Measurements from ENCODE around the gene ROR1.

The ROR1 gene

DNA sequence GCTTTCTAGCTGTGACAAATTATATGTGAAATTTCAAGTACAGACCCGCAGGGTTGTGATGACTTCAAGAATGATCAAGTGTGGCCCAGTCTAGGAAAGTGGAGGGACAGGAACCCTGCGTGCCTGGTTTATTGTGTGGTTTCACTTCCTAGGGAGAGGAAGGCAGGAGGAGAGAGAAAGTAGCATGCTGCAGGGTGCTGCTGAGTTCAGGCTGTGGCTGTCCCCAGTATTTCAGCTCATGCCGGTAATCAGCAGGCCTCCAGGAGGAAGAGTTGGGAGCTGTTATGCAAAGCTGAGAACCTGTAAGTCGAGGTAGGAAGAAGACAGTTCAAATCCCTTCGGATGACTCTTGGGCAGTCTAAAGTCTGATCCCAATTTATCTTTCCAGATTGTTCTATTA, 140.4 kb downstream of the ROR1 start:
- Mint-ChIP-seq H3K4me1 (no peaks in the 10 kb centered on the region), H3K27me3 (peaks cover 11% of the 10 kb centered on the region)
- ATAC-seq = no peak

DNA sequence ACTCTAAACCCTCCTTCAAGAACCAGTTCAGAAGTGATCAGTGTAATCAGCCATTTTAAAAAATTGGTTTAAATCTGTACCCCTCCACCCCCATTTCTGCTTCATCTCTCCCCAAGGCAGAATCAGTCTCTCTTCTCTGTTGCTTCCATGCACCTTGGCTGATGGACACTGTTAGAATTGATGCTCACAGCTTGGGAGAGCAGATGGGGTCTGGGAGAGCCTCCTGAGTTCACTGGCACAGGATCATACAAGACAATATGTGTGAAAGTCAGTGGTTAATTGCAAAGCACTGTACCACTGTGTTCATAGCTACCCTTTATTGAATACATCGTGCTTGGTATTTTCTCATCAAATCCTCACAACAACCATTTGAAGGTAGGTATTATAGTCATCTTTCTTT, 140.9 kb downstream of the ROR1 start:
- H3K4me3 Mint-ChIP-seq = no peak overlapping the region
- no peaks in the 10 kb centered on the region for H3K4me1 Mint-ChIP-seq
- no peaks in the 10 kb centered on the region for H3K36me3 Mint-ChIP-seq (ENCODE audit: low read depth)
- ATAC-seq (no peak), DNase-seq (no peak)
- H3K27me3 Mint-ChIP-seq = peaks cover 11% of the 10 kb centered on the region
- H3K9me3 Mint-ChIP-seq = no peaks in the 10 kb centered on the region
- no peak overlapping the region for H3K27ac Mint-ChIP-seq

More for the DNA sequence above, 140.4 kb downstream of the ROR1 start:
- Mint-ChIP-seq H3K27ac (no peak overlapping the region), H3K4me3 (no peak overlapping the region), H3K9me3 (no peaks in the 10 kb centered on the region), H3K36me3 (ENCODE audit: low read depth) (no peaks in the 10 kb centered on the region)
- DNase-seq = no peak

DNA sequence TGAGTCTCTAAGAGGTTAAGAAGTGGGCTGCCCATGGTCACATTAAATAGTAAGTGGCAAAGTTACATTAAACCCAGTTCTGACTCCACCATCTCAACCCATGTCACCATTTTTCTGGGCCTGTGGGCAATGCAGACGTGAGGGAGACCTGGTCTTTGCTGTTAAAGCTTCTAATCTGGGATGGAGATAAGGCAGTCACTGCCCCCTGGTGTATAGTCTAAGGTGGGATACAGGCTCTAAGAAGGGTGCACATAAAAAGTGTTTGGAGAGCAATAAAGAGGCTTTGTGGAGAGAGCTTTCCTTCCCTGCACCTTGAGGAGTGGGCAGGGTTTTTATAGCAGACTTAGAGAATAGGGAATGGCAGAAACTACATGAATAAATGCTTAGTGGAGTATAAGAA, 141.3 kb downstream of the ROR1 start:
- Mint-ChIP-seq H3K9me3 (no peaks in the 10 kb centered on the region), H3K27me3 (peaks cover 11% of the 10 kb centered on the region), H3K4me1 (no peaks in the 10 kb centered on the region), H3K4me3 (no peak overlapping the region), H3K36me3 (ENCODE audit: low read depth) (no peaks in the 10 kb centered on the region), H3K27ac (no peak overlapping the region)
- ATAC-seq = no peak
- DNase-seq = no peak

DNA sequence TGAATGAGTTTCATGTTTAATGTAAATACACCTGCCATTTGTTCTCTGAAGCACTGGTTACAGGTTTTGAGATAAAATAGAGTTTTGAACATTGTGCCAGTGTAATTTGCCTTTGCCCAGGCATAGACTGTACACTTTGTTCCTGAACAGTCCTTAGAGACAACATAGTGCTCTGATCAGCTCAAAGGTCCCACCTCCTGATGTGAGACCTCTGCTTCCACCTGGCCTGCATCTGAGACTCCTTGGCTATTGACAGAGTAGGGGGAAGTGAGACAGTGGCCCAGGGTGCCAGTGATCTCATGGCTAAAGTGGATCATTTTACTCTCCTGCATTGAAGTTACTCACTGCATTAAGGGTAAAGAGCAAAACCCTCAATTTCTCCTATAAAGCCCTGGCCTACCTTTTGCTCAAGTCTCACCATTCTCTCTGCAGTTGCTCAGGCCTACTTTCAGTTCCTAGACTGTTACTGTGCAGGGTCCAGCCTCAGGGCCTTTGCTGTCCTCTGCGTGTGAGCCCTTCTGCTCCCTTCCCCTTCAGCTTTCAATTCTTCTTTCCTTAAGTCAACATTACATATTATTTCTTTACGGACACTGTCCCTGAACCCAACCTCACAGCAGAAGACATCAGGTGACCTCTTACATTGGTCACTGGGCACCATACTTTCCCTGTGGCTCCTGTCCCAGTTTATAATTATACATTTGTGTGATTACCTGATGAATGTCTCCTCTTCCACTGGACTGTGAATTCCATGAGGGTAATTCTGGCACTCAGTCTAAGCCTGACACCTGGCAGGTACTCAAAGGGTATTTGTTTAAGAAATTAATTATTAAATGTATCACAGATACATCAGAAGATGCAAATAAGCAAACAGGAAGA, 142.9 kb downstream of the ROR1 start:
- ATAC-seq (no peak), DNase-seq (no peak)
- Mint-ChIP-seq H3K36me3 (ENCODE audit: low read depth) (no peaks in the 10 kb centered on the region), H3K4me3 (no peak overlapping the region), H3K9me3 (no peaks in the 10 kb centered on the region), H3K4me1 (no peaks in the 10 kb centered on the region), H3K27me3 (peaks cover 9% of the 10 kb centered on the region), H3K27ac (no peak overlapping the region)

DNA sequence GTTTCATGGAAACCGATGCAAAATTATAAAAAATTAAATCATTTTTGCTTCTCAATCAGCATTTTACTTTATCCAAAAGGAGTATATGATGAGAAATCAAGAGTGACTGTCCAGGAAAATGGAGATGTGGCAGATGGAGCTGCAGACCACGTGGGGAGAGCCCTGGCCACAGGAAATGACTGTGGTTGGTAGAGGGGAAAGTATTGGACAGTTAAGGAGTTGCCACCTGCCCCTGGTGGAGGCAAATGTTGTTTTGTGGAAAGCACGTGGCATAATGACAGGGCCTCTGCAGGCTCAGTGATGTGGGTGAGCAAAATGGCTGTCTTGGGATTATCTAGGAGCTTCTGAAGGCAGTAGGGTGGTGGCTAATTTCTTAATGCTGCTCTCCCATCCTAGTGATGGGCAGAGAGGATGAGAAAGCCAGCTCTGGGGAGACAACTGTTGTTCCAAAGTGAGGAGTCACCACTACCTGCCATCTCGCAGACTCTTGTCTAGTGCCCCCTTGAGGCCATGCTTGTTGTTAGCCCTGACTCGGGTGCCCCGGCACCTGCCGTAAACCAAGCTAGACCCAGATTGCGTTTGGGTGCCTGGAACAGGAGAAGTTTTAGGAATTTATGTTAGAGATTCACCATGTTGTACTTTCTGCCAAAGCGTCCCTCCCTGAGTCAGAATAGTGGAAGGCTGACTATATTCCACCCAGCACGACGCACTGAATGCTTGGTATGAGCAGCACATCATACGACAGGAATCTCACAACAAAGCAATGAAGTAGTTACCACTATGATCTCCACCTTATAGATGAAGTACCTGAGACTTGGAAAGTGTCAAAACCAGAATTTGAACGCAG, 144.0 kb downstream of the ROR1 start:
- Mint-ChIP-seq H3K27me3 (no peaks in the 10 kb centered on the region), H3K4me3 (no peak overlapping the region), H3K36me3 (ENCODE audit: low read depth) (no peaks in the 10 kb centered on the region), H3K27ac (no peak overlapping the region), H3K9me3 (no peaks in the 10 kb centered on the region), H3K4me1 (no peaks in the 10 kb centered on the region)
- DNase-seq = peak; percentile 18
- no peak for ATAC-seq

DNA sequence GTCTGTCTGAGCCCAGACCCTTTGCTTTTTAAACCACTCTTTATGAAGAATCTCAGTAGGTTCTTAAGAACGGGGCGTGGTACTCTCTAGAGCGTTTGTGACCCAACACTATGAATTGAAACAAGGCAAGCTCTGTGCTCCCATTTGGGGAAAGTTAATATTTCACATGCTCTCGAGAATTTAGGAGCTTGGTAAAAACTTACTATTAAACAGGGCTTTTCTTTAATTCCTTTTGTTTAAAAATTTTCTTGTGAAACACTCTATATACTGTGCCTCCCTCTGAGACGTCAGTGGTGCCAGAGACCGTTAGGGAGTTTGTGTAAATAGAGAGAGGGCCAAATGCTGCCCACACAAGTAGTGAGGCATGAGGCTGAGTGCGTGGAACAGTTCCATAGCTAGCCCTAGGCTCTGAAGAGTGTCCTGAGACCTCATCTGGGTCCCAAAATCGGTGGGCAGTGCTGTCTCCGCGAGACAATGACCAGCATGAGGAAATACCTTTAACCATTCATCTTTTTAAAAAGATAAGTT, 144.7 kb downstream of the ROR1 start:
- no peak overlapping the region for H3K27ac Mint-ChIP-seq
- H3K27me3 Mint-ChIP-seq = no peaks in the 10 kb centered on the region
- H3K4me3 Mint-ChIP-seq = no peak overlapping the region
- no peaks in the 10 kb centered on the region for H3K36me3 Mint-ChIP-seq (ENCODE audit: low read depth)
- H3K4me1 Mint-ChIP-seq = no peaks in the 10 kb centered on the region
- DNase-seq (no peak), ATAC-seq (no peak)
- H3K9me3 Mint-ChIP-seq = no peaks in the 10 kb centered on the region

DNA sequence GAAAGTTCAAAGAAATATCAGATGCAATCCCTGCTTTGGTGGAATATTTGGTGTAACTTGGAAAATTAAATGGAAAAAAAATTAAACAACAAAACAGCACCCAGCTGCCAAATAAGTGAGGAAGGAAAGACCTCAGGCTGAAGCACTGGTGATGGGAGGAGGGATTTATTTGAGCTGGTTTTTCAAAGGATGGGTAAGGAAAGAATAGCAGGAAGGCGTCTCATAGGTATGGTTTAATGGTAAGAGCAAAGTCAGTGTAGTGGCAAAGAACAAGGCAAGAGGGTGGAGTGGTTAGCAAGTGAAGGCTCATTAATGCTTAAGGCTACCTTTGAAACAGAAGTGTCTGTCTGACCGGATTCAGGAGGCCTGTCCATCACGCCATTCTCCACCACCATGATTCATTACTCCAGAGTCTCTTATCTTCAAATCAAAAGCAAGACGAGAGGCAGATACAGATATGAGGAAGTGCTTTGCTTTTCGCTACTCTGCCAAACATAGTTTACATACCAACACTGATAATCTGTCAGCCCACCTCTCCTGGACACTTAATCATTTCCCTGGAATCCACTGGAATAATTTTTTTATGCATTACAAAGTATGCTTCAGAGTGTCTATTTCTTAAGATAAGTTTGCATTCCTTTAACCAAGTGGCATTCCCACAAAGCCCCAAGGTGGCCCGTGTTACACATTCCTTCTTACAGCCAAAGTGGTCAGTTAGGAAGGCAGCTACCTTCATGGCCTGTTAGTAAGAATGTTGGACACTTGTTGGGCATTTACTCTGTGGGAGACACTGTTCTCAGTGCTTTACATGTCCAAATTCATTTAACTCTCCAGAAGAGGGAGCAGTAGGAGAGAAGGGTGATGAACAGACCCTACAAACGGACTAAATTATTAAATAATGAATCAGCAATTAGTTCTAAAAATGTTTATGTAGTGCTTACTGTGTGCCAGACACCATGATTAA, 146.6 kb downstream of the ROR1 start:
- Mint-ChIP-seq H3K27me3 (no peaks in the 10 kb centered on the region), H3K4me1 (no peaks in the 10 kb centered on the region), H3K36me3 (ENCODE audit: low read depth) (no peaks in the 10 kb centered on the region), H3K4me3 (no peak overlapping the region), H3K9me3 (no peaks in the 10 kb centered on the region), H3K27ac (no peak overlapping the region)
- DNase-seq (no peak), ATAC-seq (no peak)

DNA sequence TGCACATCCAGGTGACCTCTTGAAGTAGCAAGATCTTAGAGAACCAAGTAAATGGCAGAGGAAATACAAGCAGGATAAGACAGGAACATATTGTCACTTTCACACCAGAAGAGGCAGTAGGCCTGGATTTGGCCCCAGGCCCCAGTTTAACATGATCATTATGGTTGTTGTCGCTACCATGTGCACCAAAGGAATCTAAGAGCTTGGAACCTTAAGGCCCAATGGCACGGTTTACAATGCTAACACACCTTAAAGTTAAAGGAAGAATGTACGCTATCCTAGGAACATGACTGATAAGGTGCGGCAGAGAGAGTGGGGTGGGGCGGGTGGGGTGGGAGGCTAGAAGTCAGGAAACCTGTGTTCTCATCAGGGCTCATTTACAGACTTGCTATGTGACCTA, 147.5 kb downstream of the ROR1 start:
- no peaks in the 10 kb centered on the region for H3K4me1 Mint-ChIP-seq
- no peaks in the 10 kb centered on the region for H3K27me3 Mint-ChIP-seq
- H3K36me3 Mint-ChIP-seq (ENCODE audit: low read depth) = no peaks in the 10 kb centered on the region
- DNase-seq (no peak), ATAC-seq (no peak)
- no peak overlapping the region for H3K27ac Mint-ChIP-seq
- no peak overlapping the region for H3K4me3 Mint-ChIP-seq
- H3K9me3 Mint-ChIP-seq = no peaks in the 10 kb centered on the region

DNA sequence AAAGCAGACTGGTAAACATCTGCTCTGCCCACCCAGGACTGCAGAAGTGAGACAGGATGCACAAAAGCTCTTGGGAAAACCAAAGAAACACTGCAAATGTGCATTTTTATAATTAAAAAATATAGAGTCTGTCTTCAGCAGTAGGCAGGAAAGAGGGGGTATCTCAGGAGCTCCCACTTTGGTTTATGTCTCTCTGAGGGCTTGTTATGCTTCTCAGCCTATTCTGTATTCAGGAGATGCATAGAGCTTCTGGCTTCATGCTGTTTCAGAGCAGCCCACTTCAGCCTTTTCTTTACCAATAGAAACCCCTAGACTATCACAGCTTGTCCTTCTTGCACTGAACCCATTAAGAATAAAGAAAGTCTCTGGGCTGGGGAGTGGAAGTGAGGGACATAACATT, 148.0 kb downstream of the ROR1 start:
- Mint-ChIP-seq H3K36me3 (ENCODE audit: low read depth) (no peaks in the 10 kb centered on the region), H3K4me1 (no peaks in the 10 kb centered on the region), H3K4me3 (no peak overlapping the region), H3K27me3 (no peaks in the 10 kb centered on the region), H3K9me3 (no peaks in the 10 kb centered on the region), H3K27ac (no peak overlapping the region)
- no peak for ATAC-seq
- no peak for DNase-seq

DNA sequence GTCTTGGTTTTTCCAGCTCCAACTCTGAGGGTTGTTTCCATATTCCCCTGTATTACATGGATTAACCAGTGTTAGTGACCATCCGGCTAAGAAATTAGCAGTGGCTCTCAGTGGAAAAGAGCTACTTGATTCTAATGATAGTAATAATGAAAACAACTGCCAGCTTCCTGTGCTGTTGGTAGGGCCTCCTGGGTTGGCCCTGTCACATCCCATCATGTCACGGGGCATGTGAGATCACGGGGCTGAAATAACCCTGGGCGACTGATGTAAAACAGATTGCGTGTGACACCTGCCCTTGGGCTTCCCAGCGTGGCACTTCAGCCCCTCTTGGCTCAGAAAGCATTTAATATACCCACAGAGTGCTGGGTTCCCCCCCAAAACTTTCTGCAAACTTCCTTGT, 149.0 kb downstream of the ROR1 start:
- no peak overlapping the region for H3K4me3 Mint-ChIP-seq
- no peaks in the 10 kb centered on the region for H3K36me3 Mint-ChIP-seq (ENCODE audit: low read depth)
- no peak for DNase-seq
- no peak overlapping the region for H3K27ac Mint-ChIP-seq
- no peaks in the 10 kb centered on the region for H3K27me3 Mint-ChIP-seq
- ATAC-seq = no peak
- H3K4me1 Mint-ChIP-seq = no peaks in the 10 kb centered on the region
- no peaks in the 10 kb centered on the region for H3K9me3 Mint-ChIP-seq

DNA sequence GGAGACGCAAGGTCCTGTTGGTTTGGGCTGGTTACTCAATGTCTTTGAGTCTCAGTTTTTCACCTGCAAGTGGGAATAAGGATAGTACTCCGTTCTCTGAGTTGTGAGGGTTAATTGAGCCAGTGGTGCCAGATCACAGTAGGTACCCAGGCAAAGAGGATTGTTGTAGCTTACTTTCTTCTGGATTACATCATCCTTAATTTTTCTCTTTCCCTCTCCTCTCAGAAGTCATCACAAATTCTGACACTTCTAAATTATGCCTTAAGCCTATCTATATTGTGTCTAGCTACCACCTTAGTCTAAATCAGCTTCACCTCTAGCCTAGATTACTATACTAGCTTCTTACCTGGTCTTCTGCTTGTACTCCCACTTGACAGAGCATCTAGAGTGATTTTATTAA, 149.5 kb downstream of the ROR1 start:
- no peaks in the 10 kb centered on the region for H3K9me3 Mint-ChIP-seq
- no peaks in the 10 kb centered on the region for H3K27me3 Mint-ChIP-seq
- DNase-seq (no peak), ATAC-seq (no peak)
- no peaks in the 10 kb centered on the region for H3K36me3 Mint-ChIP-seq (ENCODE audit: low read depth)
- no peak overlapping the region for H3K4me3 Mint-ChIP-seq
- no peaks in the 10 kb centered on the region for H3K4me1 Mint-ChIP-seq
- no peak overlapping the region for H3K27ac Mint-ChIP-seq

DNA sequence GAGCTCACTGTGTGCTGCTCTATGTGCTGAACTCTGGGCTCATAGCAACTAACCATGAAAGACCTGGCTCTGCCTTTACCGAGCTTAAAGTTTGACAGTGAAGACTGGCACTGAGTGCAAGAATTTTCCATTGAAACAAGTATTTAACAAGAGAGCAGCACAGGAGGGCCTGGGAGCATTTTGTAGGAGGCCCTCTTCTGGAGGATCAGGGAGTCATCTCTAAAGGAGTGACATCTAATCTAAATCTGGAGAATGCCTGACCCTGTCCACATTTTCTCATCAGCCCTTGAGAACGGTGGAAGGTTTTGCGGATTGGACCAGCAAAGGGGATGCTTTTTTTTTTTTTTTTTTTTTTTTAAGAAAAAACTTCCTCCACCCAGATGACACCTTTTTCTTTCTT, 150.8 kb downstream of the ROR1 start:
- ATAC-seq (no peak), DNase-seq (no peak)
- no peaks in the 10 kb centered on the region for H3K36me3 Mint-ChIP-seq (ENCODE audit: low read depth)
- H3K9me3 Mint-ChIP-seq = no peaks in the 10 kb centered on the region
- no peak overlapping the region for H3K4me3 Mint-ChIP-seq
- H3K27ac Mint-ChIP-seq = no peak overlapping the region
- H3K27me3 Mint-ChIP-seq = no peaks in the 10 kb centered on the region
- H3K4me1 Mint-ChIP-seq = no peaks in the 10 kb centered on the region

DNA sequence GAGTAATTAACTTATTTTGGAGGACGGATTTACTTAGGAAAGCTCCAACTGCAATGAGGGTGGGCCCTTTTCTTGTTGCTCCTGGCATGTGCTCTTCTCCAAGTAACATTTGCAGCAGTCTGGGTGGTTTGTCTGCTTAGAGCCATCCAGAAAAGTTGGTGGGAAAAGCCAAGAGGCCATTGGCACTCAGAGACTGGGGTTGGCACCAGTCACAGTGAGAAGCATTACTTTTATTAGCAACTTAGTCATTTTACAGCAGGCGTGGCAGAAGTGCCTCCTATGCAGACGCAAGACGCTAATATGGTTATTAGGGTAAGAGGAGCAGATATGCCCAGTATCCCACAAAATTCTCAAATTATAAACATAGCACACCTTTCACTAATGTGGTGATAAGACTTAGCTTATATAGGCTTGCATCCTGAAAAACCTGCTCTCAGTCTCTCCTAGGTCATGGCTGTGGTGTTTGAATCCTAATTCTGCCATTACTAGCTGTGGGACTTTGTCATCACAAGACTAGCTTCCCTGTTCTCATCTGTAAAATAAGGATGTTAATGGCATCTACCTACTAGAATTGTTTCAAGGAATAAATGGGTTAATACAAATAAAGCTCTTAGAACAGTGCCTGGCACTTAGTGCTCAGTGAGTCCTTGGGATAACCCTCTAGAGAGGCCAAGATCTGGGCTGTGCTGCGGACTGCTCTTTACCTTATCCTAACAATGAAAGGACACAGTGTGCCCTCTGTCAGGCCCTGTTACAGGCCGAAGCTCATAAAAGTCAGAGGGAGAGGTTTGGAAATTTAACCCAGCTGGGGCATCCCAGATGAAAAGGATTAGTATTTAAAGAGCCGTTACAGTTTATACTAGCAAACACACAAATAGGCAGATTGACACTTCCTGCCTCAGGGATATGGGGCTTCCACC, 154.6 kb downstream of the ROR1 start:
- Mint-ChIP-seq H3K36me3 (ENCODE audit: low read depth) (no peaks in the 10 kb centered on the region), H3K4me3 (no peak overlapping the region), H3K27me3 (peaks cover 2% of the 10 kb centered on the region), H3K9me3 (no peaks in the 10 kb centered on the region), H3K27ac (no peak overlapping the region), H3K4me1 (no peaks in the 10 kb centered on the region)
- DNase-seq (no peak), ATAC-seq (no peak)
